NCI-H345 (cell line): ENCODE measurements around the gene CFAP46.
"Not testable (repeated sequence)": the region's sequence is repeated elsewhere in the genome, so short reads cannot be mapped to it uniquely, and the experiment has no call there.

Experiments
- DNase-seq: peaks from one replicate; lab custom pipeline; 2025; lab: John Stamatoyannopoulos, UW

Gene CFAP46

GRCh38 chr10:132826524-132827422 lies 115.6 kb downstream of the CFAP46 start:
- no peak for DNase-seq

GRCh38 chr10:132825783-132826523 lies 116.4 kb downstream of the CFAP46 start:
- DNase-seq: not testable (repeated sequence)

GRCh38 chr10:132820056-132820455 lies 122.3 kb downstream of the CFAP46 start:
- DNase-seq: no peak

GRCh38 chr10:132817701-132818211 lies 124.6 kb downstream of the CFAP46 start:
- no peak for DNase-seq

- DNase-seq: no peak
These were observed 125.7 kb downstream of the CFAP46 start for GRCh38 chr10:132816718-132817117.

GRCh38 chr10:132815168-132815857 lies 127.1 kb downstream of the CFAP46 start:
- no peak for DNase-seq

- DNase-seq: no peak
These were observed 127.9 kb downstream of the CFAP46 start for GRCh38 chr10:132814469-132814856.

- no peak for DNase-seq
These were observed 128.6 kb downstream of the CFAP46 start for GRCh38 chr10:132813560-132814468.

GRCh38 chr10:132813001-132813401 lies 129.4 kb downstream of the CFAP46 start:
- no peak for DNase-seq

- DNase-seq: no peak
These were observed 129.8 kb downstream of the CFAP46 start for GRCh38 chr10:132812520-132812919.

- DNase-seq: no peak
These were observed 130.4 kb downstream of the CFAP46 start for GRCh38 chr10:132811891-132812481.

- DNase-seq: no peak
These were observed 131.3 kb downstream of the CFAP46 start for GRCh38 chr10:132810807-132811700.

GRCh38 chr10:132810141-132810806 lies 132.1 kb downstream of the CFAP46 start:
- no peak for DNase-seq

GRCh38 chr10:132809232-132810140 lies 132.9 kb downstream of the CFAP46 start:
- no peak for DNase-seq

GRCh38 chr10:132808383-132809231 lies 133.8 kb downstream of the CFAP46 start:
- DNase-seq: no peak

GRCh38 chr10:132807621-132808049 lies 134.7 kb downstream of the CFAP46 start:
- DNase-seq: no peak

GRCh38 chr10:132806561-132807003 lies 135.8 kb downstream of the CFAP46 start:
- no peak for DNase-seq
